K562 (cell line): Measurements from ENCODE around the gene TMEM25. TPM values are rescaled to one million over a fixed set of nuclear protein-coding genes. Genes with fewer than 3 reads are reported as not detected.

Experiments used
- ATAC-seq: fragments of 200-7000 bp; cut with Tn5 transposase; 3 replicates; pipeline ENCODE4 v1.9.1; 2020; ENCODE audit warnings: moderate library complexity
- BruUV-seq: library from RNA; stranded (reverse); fragments of 400-500 nt; replicated peaks from 2 replicates; lab custom pipeline; 2021; lab: Mats Ljungman, UMichigan
- CTCF ChIA-PET: fragments of 300-600 bp; formaldehyde crosslinking; extraction: SDS; loops from one replicate; lab custom pipeline; 2021; ENCODE audit warnings: low intra/inter-chr PET ratio; lab: Yijun Ruan, JAX
- POLR2A ChIA-PET: fragments of 300-600, 350-650 bp; sonication (Branson Sonifier 250); formaldehyde crosslinking; extraction: SDS; loops from one replicate; lab custom pipeline; 2021; ENCODE audit warnings: antibody characterized with exemption, inconsistent platforms; lab: Yijun Ruan, JAX
- DNase-seq, 4 experiments: peaks; one replicate each; pipeline versions ENCODE4 v3.0.0 to v3.0.0-alpha.2; 2011 to 2018; ENCODE audit warnings: low spot score in 3 of 4, mixed read lengths in 3 of 4; ENCODE audit errors: extremely low read depth in 1 of 4
- FAIRE-seq: peaks from 2 replicates; lab custom pipeline; 2011; peaks lifted over from hg19 to GRCh38; lab: Jason Lieb, UNC
- H2AFZ ChIP-seq: 2 replicates; pipeline ENCODE4 v1.6.0; 2011; ENCODE audit warnings: low read depth, low read length, control low read depth, inconsistent platforms
- H3K27ac ChIP-seq: fragments of 200-600 bp; 3 replicates; pipeline ENCODE4 v1.8.0; 2011; ENCODE audit warnings: low read depth, mild to moderate bottlenecking, control low read depth, inconsistent platforms, low read length, moderate library complexity, mixed read lengths; ENCODE audit errors: extremely low read depth
- H3K27me3 ChIP-seq, 2 experiments: fragments of 300-600 bp in 1 of 2; 2 replicates in 1 of 2; 3 replicates in 1 of 2; pipeline versions ENCODE4 v1.6.0 to v1.8.0; 2011; ENCODE audit warnings: inconsistent platforms in 2 of 2, low read length in 2 of 2, mild to moderate bottlenecking in 1 of 2, mixed read lengths in 1 of 2, moderate library complexity in 1 of 2; ENCODE audit not compliant: control insufficient read depth in 2 of 2, insufficient read depth in 2 of 2
- H3K36me3 ChIP-seq: fragments of 300-600 bp; 3 replicates; pipeline ENCODE4 v1.8.0; 2011; ENCODE audit warnings: mild to moderate bottlenecking, low read length, inconsistent platforms; ENCODE audit not compliant: control insufficient read depth, insufficient read depth
- H3K4me1 ChIP-seq, 2 experiments: fragments of 200-600 bp in 1 of 2; replicated peaks in 1 of 2; 2 replicates in 1 of 2; 3 replicates in 1 of 2; pipeline versions ENCODE4 v1.5.1 to v1.8.0; 2011; ENCODE audit warnings: inconsistent platforms in 2 of 2, low read length in 2 of 2, mild to moderate bottlenecking in 1 of 2, mixed read lengths in 1 of 2, moderate library complexity in 1 of 2; ENCODE audit not compliant: control insufficient read depth in 2 of 2, insufficient read depth in 2 of 2
- H3K4me2 ChIP-seq: 2 replicates; pipeline ENCODE4 v1.6.1; 2011; ENCODE audit warnings: low read length, control low read depth, inconsistent platforms, mixed read lengths; ENCODE audit not compliant: insufficient read depth
- H3K4me3 ChIP-seq: fragments of 200-600 bp; sonication (generic), shearing (Covaris generic); 2 replicates; pipeline ENCODE4 v1.5.1; 2016; ENCODE audit warnings: control low read depth, inconsistent platforms
- H3K79me2 ChIP-seq: fragments of 200-600 bp; 3 replicates; pipeline ENCODE4 v1.8.0; 2011; ENCODE audit warnings: low read length, inconsistent platforms; ENCODE audit not compliant: control insufficient read depth, insufficient read depth
- H3K9ac ChIP-seq, 2 experiments: 2 replicates each; pipeline versions ENCODE4 v1.6.0 to v1.6.1; 2011; ENCODE audit warnings: low read depth in 2 of 2, low read length in 2 of 2, control low read depth in 1 of 2, inconsistent platforms in 1 of 2, mild to moderate bottlenecking in 1 of 2, mixed read lengths in 1 of 2; ENCODE audit not compliant: insufficient read depth in 1 of 2
- H3K9me1 ChIP-seq: one replicate; pipeline ENCODE4 v1.6.0; 2011; ENCODE audit warnings: inconsistent platforms, mild to moderate bottlenecking, low read length, moderate library complexity; ENCODE audit not compliant: control insufficient read depth, insufficient read depth
- H3K9me3 ChIP-seq: replicated peaks from 2 replicates; pipeline ENCODE4 v1.5.1; 2011; ENCODE audit warnings: low read depth, low read length, inconsistent platforms; ENCODE audit not compliant: control insufficient read depth, insufficient read depth
- H4K20me1 ChIP-seq: replicated peaks from 2 replicates; pipeline ENCODE4 v1.6.1; 2011; ENCODE audit warnings: low read length, inconsistent platforms, mixed read lengths; ENCODE audit not compliant: control insufficient read depth, insufficient read depth
- CXXC5 ChIP-seq: fragments of 250-450 bp; sonication (Bioruptor Pico); IDR thresholded peaks from 2 replicates; pipeline ENCODE4 v1.8.0; 2022; ENCODE audit warnings: inconsistent platforms, mild to moderate bottlenecking, moderate library complexity
- E2F3 ChIP-seq: fragments of 250-450 bp; sonication (Bioruptor Pico); IDR thresholded peaks from 2 replicates; pipeline ENCODE4 v1.4.0; 2020; ENCODE audit warnings: mild to moderate bottlenecking
- EP400 ChIP-seq: fragments of 450-650 bp; IDR thresholded peaks from 2 replicates; pipeline ENCODE4 v1.6.1; 2017; ENCODE audit warnings: antibody characterized with exemption, mild to moderate bottlenecking, moderate library complexity
- ETV6 ChIP-seq, 3 experiments: fragments of 150-350 bp in 1 of 3; sonication (generic) in 1 of 3; formaldehyde crosslinking in 1 of 3; IDR thresholded peaks; 2 replicates each; pipeline versions ENCODE4 v1.6.1 to v1.8.0; 2014 to 2022; ENCODE audit warnings: borderline replicate concordance in 2 of 3, low read depth in 2 of 3, antibody characterized with exemption in 1 of 3, low read length in 1 of 3, mild to moderate bottlenecking in 1 of 3, missing genetic modification reagents in 1 of 3
- FIP1L1 ChIP-seq: fragments of 200-400 bp; formaldehyde crosslinking; IDR thresholded peaks from 2 replicates; pipeline ENCODE4 v1.6.1; 2018; ENCODE audit warnings: mild to moderate bottlenecking, low read depth, low read length; ENCODE audit not compliant: poor library complexity, severe bottlenecking
- HDAC1 ChIP-seq, 2 experiments: fragments of 450-650 bp; IDR thresholded peaks; 2 replicates each; pipeline ENCODE4 v1.6.1; 2016 to 2017; ENCODE audit warnings: inconsistent platforms in 1 of 2, mild to moderate bottlenecking in 1 of 2, moderate library complexity in 1 of 2
- HNRNPH1 ChIP-seq: fragments of 200-400 bp; formaldehyde crosslinking; optimal IDR thresholded peaks from 2 replicates; pipeline ENCODE3; 2017; ENCODE audit warnings: low read depth, mild to moderate bottlenecking, low read length, moderate library complexity
- NFXL1 ChIP-seq: fragments of 450-650 bp; formaldehyde crosslinking; IDR thresholded peaks from 2 replicates; pipeline ENCODE4 v1.4.0; 2021; ENCODE audit warnings: mild to moderate bottlenecking
- RBM34 ChIP-seq: fragments of 200-400 bp; formaldehyde crosslinking; IDR thresholded peaks from 2 replicates; pipeline ENCODE4 v1.6.1; 2018; ENCODE audit warnings: low read length, borderline replicate concordance; ENCODE audit not compliant: insufficient read depth
- SLC30A9 ChIP-seq: fragments of 250-450 bp; sonication (Bioruptor Pico); IDR thresholded peaks from 2 replicates; pipeline ENCODE4 v1.8.0; 2022; ENCODE audit warnings: mild to moderate bottlenecking, moderate library complexity
- ZBTB5 ChIP-seq: fragments of 450-650 bp; IDR thresholded peaks from 2 replicates; pipeline ENCODE4 v1.6.1; 2017; ENCODE audit warnings: antibody characterized with exemption
- ZNF174 ChIP-seq: fragments of 250-450 bp; sonication (Bioruptor Pico); IDR thresholded peaks from 2 replicates; pipeline ENCODE4 v1.4.0; 2020; ENCODE audit warnings: mild to moderate bottlenecking
- ZNF311 ChIP-seq: fragments of 250-450 bp; sonication (Bioruptor Pico); IDR thresholded peaks from 2 replicates; pipeline ENCODE4 v1.4.0; 2020; ENCODE audit warnings: mild to moderate bottlenecking, moderate library complexity
- ZNF764 ChIP-seq: fragments of 250-450 bp; sonication (Bioruptor Pico); IDR thresholded peaks from 2 replicates; pipeline ENCODE4 v1.4.0; 2020; ENCODE audit warnings: low read depth, mild to moderate bottlenecking, moderate library complexity
- ZNF766 ChIP-seq: fragments of 200-800 bp; sonication (Bioruptor generic); conservative IDR thresholded peaks from 2 replicates; pipeline ENCODE4 v1.6.1; 2016; ENCODE audit warnings: missing genetic modification characterization, missing compliant biosample characterization
- WGBS: fragments of 100-300 bp; shearing (Covaris generic); methylation state at CpG from one replicate; pipeline ENCODE4 v1.1.6; 2016; ENCODE audit warnings: low coverage, mixed read lengths; ENCODE audit not compliant: insufficient coverage; ENCODE audit errors: missing lambda C conversion rate; 5-methylcytosine and 5-hydroxymethylcytosine counted together
- in situ Hi-C: fragments of 300-500 bp; cut with MboI; formaldehyde crosslinking; loops from 4 replicates; pipeline ENCODE4 v1.15.0; 2018; ENCODE audit warnings: inconsistent platforms, mixed read lengths
- intact Hi-C: fragments of 100-400 bp; cut with micrococcal nuclease; formaldehyde crosslinking; loops from 2 replicates; pipeline ENCODE4 v1.14.2; 2022
- polyA plus RNA-seq, 8 experiments: library from polyadenylated mRNA; depleted of rRNA in 4 of 8; stranded (reverse) in 5 of 8; unstranded in 3 of 8; fragments of >200 nt; fragmentation: Nextera tagmentation in 2 of 8; fragmentation: Illumina TruSeq in 1 of 8; extraction: Ambion mirVana in 2 of 8; extraction: Trizol in 1 of 8; gene quantifications; 2 replicates each; pipeline versions ENCODE4 v1.2.1 to v1.2.3, GENCODE V29; 2011 to 2014; ENCODE audit warnings: inconsistent platforms in 1 of 8, missing spikeins in 1 of 8
- total RNA-seq, 7 experiments: library from RNA; depleted of rRNA in 6 of 7; stranded (reverse); fragments of >200 nt in 6 of 7; fragmentation: Illumina TruSeq in 2 of 7; extraction: Trizol in 2 of 7; gene quantifications; 2 replicates each; pipeline versions ENCODE4 v1.2.1 to v1.2.3, GENCODE V29; 2011 to 2021; ENCODE audit warnings: low replicate concordance in 1 of 7
- TF ChIP-seq, protein P1 (sequence below): fragments of 450-650 bp; formaldehyde crosslinking; conservative IDR thresholded peaks from 2 replicates; pipeline ENCODE4 v1.4.0; 2022; ENCODE audit warnings: mild to moderate bottlenecking, missing genetic modification characterization
- TF ChIP-seq, protein P2 (sequence below): fragments of 450-650 bp; IDR thresholded peaks from 2 replicates; pipeline ENCODE4 v1.7.0; 2016; ENCODE audit warnings: borderline replicate concordance
- TF ChIP-seq, protein P3 (sequence below): fragments of 450-650 bp; IDR thresholded peaks from 2 replicates; pipeline ENCODE4 v1.6.1; 2016; ENCODE audit warnings: low read depth, mild to moderate bottlenecking, moderate library complexity

The TMEM25 gene
- total and polyA plus RNA-seq, 9 of the 15 experiments (the other 6 are each of a cell fraction or from before 2014, with no cell fraction given) = 0.34 to 3.8 (median 2.0) TPM

- H3K36me3 ChIP-seq = peaks cover 86% of the 10 kb centered on the region
- no peak overlapping the region for H3K9ac ChIP-seq
- FAIRE-seq (no peak), DNase-seq (no peak), ATAC-seq (no peak)
- no peak overlapping the region for H3K4me3 ChIP-seq
- no peaks in the 10 kb centered on the region for H3K9me1 ChIP-seq
- H4K20me1 ChIP-seq = no peaks in the 10 kb centered on the region
- no peaks in the 10 kb centered on the region for H3K79me2 ChIP-seq
- no peak overlapping the region for H3K4me2 ChIP-seq
- CTCF ChIA-PET = no interaction called here
- BruUV-seq = no TSS peak
- H2AFZ ChIP-seq = no peak overlapping the region
- no peaks in the 10 kb centered on the region for H3K4me1 ChIP-seq
- no peak overlapping the region for H3K27ac ChIP-seq
- in situ Hi-C loops = no loop called here
- H3K9me3 ChIP-seq = no peaks in the 10 kb centered on the region
- 96% methylated on average over 6 of the region's 7 CpGs for WGBS
- H3K27me3 ChIP-seq = no peaks in the 10 kb centered on the region
- POLR2A ChIA-PET = interaction anchor here (1.0 to 1.4 kb wide), 2 partner anchors 10 to 13 kb away, joined by 3 to 7 read pairs; partner anchors contain the start of gene TTC36
- intact Hi-C loops = loop anchor here (10.0 kb wide), 1 partner anchor 51 kb away; the partner anchor contains the start of gene IFT46
- TF ChIP-seq E2F3 (CRISPR knock-in tag) (no peak), SLC30A9 (CRISPR knock-in tag) (no peak), HNRNPH1 (no peak), EP400 (no peak), HDAC1 (IDR thresholded peaks at IDR 0.05) (no peak), ZBTB5 (no peak), RBM34 (no peak), NFXL1 (no peak), ETV6 (IDR thresholded peaks at IDR 0.05; ENCODE audit: borderline replicate concordance in 1 of 2, low read depth in 2 of 2, low read length in 1 of 2) (no peak), ETV6 (CRISPR knock-in tag; IDR thresholded peaks at IDR 0.05; ENCODE audit: borderline replicate concordance) (no peak), CXXC5 (CRISPR knock-in tag) (no peak), FIP1L1 (no peak), ZNF766 (CRISPR knock-in tag) (no peak), ZNF311 (CRISPR knock-in tag) (no peak), ZNF174 (CRISPR knock-in tag) (no peak), ZNF764 (CRISPR knock-in tag) (no peak)
- TF ChIP-seq, protein P1, sequence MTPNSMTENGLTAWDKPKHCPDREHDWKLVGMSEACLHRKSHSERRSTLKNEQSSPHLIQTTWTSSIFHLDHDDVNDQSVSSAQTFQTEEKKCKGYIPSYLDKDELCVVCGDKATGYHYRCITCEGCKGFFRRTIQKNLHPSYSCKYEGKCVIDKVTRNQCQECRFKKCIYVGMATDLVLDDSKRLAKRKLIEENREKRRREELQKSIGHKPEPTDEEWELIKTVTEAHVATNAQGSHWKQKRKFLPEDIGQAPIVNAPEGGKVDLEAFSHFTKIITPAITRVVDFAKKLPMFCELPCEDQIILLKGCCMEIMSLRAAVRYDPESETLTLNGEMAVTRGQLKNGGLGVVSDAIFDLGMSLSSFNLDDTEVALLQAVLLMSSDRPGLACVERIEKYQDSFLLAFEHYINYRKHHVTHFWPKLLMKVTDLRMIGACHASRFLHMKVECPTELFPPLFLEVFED (CRISPR knock-in tag) = no peak
- TF ChIP-seq, protein P2, sequence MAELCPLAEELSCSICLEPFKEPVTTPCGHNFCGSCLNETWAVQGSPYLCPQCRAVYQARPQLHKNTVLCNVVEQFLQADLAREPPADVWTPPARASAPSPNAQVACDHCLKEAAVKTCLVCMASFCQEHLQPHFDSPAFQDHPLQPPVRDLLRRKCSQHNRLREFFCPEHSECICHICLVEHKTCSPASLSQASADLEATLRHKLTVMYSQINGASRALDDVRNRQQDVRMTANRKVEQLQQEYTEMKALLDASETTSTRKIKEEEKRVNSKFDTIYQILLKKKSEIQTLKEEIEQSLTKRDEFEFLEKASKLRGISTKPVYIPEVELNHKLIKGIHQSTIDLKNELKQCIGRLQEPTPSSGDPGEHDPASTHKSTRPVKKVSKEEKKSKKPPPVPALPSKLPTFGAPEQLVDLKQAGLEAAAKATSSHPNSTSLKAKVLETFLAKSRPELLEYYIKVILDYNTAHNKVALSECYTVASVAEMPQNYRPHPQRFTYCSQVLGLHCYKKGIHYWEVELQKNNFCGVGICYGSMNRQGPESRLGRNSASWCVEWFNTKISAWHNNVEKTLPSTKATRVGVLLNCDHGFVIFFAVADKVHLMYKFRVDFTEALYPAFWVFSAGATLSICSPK = no peak
- TF ChIP-seq, protein P3, sequence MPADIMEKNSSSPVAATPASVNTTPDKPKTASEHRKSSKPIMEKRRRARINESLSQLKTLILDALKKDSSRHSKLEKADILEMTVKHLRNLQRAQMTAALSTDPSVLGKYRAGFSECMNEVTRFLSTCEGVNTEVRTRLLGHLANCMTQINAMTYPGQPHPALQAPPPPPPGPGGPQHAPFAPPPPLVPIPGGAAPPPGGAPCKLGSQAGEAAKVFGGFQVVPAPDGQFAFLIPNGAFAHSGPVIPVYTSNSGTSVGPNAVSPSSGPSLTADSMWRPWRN = no peak
Observed at GRCh38 chr11:118514103-118514502, 16.9 kb upstream of the TMEM25 start.
